ENCODE results near the gene DHRS1.

DHRS1 gene

DNA sequence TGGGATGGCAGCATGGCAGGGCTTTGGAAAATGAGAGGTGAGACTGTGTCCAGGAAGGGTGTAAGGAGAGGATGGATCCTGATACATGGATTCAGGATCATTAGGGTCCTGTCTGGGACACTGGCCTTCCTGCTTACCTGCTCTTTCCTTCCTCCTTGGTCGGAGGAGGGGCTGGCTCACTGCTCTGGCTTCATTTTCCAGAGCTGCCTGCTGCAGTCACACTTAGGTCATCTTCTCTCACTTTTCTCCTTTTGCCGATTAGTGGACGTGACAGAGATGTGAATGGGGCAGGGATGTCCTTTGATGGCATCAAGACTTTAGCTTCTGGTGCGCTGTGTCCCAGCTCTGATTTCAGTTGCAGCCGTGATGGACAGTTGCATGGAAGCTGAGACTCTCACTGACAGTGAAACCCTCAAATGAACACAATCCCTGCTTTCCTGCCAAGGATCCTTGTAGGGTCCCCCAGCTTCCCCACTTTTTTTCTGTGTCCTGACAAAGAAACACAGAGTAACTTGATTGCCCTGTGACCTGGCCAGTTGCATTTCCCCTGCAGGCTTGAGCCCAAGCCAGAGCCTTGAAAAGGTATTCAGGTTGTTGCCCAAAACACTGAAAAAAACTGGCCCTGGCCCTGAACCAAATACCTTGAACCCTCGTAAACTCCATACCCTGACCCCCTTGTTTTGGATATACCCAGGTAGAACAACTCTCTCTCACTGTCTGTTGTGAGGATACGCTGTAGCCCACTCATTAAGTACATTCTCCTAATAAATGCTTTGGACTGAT lies 9.0 kb upstream of the DHRS1 start:
- no peak for DNase-seq

DNA sequence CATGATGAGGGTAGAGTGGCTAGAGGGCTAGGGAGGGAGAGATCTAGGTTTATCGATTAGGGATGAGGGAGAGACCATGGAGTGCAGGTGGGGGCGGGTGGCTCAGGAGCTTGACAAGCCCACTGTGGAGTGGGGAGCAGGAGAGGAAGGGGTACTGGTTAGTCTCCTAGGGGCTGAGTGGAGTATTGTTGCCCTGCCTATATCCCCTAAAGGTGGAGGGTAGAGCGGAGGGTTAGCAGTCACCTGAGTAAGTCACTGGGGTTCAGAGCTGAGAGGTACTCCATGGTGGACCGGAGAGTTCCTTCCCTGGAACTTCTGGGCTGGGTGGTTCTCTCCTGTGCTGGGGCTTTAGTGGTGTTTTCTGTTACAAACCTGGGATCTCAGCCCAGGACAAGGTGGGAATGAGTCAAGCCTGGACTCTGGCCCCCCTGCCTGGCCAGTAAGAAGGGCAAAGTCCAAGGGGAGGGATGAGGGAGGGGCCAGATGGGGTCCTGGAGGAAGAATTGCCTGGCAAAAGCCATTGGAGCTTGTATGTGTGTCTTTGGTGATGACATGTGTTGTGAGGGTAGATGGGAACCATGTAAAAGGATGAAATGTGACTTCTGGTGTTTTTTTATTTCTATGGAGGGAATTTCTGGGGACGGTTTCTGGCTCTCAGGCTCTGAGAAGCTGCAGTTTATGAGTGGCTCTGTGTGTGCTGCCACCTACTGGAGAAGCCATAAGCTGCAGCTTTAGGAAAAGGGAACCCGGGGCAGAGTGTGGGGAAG lies 8.2 kb upstream of the DHRS1 start, which contains the start of gene CIDEB:
Gene CIDEB (minus strand): TSS at position 403 of the 767 bp plus-strand sequence. CDS start 119 bp downstream, at position 284.
- DNase-seq, result peak; percentile 30

DNA sequence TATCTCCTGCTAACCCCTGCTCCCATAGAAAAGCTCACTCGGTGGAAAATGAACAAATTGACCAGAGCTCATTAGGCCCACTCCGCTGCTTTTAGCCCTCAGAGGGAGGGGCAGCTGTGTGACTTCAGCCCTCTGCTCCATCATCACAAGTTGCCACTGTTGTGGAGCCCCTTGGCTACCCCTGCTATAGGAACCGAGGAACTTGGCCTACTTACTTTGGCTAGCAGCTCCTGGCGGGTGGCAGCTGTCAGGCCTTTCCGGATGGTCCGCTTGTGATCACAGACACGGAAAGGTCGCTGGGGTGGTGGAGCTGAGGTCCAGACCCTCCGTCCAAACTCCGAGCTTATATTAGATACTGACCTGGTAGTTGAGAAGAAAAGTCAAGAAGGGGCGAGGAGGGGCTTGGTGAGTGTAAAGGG lies 7.6 kb upstream of the DHRS1 start:
- DNase-seq, result no peak

DNA sequence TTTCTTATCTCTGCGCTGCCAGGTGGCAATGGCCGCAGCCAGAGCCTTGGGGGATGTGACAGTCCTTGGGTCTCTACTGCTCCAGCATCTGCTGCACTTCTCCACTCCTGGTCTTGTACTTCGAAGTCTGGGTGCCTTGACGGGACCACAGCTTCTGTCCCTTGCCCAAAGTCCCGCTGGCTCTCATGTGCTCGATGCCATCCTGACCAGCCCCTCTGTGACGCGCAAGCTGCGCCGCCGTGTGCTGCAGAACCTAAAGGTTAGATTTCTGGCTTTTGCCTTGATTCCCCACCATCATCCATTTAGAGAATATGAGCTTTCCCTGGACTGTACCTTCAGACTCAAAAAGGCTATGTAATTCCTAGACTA lies 4.4 kb upstream of the DHRS1 start:
- DNase-seq, result no peak

DNA sequence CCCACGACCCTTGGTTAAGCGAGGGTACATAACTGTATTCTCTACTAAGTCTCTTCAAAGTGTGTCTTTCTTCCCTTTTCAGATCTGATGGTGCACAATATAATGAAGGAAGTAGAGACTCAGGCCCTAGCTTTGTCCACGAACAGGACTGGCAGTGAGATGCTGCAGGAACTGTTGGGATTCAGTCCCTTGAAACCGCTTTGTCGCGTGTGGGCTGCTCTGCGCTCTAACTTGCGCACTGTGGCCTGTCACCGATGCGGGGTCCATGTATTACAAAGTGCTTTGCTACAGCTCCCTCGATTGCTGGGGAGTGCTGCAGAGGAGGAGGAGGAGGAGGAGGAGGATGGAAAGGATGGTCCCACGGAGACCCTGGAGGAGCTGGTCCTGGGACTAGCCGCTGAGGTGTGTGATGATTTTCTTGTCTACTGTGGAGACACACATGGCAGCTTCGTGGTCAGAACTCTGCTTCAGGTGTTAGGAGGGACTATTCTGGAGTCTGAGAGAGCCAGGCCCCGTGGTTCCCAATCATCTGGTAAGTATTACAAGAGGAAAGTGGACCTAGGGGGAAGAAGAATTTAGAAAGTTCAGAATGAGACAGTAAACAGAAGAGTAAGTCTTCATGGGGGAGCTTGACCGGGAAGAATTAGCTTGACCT lies 873 bp upstream of the DHRS1 start:
- DNase-seq, result no peak

DNA sequence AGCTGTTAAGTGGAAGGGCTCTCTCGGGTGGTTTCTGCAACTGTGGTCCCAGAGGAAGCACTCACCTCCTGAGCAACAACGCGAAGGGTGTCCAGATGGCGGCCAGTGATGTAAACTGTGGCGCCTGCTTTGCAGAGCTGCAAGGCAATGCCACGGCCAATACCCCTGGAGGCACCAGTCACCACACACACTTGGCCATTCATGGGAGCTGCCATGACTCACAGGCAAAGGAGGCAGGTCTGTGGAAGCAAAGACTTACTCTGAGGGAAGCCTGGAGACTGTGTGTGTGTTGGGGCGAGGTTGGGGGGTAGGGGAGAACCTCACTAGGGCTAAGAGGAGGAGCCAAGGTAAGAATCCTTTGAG lies 707 bp downstream of the DHRS1 start:
- DNase-seq, result no peak

DNA sequence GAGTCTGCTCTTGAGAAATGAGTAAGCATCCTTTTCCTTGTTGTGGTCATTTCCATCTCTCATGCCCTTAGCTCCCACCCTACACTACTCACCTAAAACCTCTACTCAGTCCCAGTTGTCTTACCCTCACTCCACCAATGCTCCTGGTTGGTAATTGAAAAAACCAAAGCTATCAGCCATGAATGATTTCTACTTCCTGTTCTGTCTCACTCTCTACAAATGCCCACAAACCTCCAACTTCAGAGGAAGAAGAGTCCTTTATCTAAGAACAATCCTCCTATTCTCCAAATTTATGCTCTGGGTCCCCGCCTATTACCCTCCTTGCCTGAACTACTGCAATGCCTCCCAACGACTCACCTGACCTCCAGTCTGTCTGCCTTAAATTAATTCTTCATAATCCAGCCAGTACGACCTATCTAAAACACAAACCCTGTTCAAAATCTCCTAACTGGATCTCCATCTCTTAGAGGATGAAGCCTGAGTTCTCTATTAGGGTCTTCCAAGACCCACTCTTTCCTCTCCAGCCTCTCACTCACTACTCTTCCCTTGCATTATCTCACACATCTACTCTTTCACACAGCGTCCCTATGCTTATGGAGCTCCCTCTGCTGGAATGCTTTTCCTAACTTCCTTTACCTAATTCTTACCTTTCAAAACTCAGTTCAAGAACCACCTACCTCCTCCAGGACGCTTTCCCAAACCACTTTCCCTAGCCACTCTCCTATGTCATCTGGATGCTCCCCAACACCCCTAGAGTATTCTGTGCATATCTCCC lies 2.2 kb downstream of the DHRS1 start:
- DNase-seq, result no peak

DNA sequence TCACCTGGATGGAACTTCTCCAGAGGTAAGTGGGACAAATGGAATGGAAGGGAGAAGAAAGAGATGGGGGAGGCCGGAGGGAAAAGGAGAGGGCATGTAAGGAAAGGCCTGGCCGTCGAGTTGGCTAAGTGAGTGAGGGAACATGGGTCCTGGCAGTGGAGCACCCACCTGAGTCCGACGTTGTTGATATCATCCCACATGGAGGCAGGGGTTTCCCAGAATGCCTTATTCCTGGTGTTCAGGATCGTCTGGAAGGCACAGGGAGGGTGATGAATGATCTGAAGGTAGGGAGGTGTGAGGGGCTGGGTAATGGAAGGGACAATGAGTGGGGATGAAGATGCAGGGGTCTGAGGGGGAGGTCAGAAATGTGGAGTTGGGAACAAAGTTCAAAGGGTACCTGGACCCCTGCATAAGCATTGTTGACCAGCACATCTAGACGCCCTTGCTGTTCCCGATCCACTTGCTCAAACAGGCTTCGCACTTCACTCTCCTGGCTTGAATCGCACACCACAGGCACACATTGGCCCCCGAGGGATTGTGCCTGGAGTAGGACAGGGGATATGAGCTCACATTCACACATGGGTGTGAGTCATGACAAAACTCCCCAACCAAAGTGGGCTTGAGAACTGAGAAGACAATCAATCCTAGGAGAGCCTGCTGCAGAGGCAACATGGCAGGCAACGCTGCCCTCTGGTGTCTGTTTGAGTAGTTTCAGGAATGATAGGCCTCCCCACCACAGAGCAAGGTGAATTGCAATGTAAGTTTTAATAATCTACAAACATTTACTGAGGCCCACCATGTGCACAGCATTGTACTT lies 3.0 kb downstream of the DHRS1 start:
- DNase-seq, result peak; percentile 47

DNA sequence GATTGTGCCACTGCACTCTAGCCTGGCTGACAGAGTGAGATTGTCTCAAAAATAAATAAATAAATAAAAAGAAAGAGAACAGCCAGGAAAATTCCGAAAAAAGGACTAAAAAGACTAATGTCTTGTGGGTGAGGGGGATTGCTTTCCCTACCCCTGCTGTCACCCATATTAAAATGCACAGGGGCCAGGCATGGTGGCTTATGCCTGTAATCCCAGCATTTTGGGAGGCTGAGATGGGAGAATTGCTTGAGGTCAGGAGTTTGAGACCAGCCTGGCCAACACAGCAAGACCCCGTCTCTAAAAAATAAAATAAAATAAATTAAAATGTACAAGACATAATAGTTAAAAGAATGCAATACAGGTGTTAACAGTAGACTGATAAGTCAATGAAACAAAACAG lies 6.1 kb downstream of the DHRS1 start:
- no peak for DNase-seq

DNA sequence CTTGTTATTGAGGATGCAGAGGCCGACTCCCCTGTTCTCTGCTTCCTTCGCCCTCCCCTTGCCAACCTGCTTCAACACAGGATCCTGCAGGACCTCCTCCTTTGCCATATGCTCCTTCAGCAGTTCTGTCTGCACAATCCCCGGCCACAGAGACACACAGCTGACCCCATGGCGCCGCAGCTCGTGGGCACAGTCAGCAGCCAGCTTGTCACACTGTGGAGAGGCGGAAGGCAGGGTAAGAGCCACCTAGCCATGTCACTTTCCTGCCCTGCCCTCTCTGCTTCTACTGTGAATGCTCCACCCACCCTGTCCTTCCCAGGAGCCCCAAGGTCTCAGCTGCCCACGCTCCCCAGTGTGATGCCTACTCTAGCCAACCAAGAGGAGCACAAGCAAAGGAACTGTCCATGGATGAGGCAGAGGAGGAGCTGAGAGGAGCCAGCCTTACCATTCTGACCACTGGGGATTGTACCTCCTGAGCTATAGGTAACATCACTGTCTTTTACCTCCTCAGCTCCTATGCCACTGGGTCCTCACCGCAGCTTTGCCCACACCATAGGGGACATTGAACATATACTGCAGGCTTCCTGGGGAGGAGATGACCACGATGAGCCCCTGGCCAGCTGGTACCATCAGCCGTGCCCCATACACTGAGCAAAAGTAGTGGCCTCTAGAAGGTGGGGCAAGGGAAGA lies 7.3 kb downstream of the DHRS1 start:
- no peak for DNase-seq

DNA sequence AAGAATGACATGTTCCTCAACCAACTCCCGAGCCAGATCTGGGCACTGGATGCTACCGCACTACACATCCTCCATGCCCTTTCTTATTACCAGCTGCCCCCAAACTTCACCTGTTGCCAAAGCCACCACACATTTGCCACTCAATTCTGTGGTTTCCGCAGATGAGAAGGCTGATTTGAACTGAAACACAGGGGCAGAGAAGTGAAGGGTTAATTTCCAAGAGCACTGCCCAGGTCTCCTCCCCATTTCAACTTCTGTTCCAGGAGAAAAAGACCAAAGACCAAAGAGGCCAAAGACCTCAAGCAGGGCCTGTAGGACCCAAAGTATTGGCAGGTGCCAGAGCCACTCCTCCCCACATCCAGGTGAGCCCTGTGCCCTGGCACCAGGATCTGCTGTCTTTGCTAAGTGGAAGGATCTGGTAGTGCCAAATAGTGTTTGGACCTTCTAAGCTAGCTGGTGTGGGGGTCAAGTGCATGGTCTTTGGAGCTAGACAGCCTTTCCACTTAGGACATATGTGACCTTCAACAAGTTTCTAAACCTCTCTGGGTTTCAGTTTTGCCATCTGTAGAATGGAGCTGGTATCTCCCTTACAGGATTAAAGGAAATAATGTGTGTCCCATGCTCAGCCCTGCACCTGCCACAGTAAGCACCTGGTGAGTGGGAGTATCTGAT lies 8.0 kb downstream of the DHRS1 start:
- DNase-seq, result no peak

DNA sequence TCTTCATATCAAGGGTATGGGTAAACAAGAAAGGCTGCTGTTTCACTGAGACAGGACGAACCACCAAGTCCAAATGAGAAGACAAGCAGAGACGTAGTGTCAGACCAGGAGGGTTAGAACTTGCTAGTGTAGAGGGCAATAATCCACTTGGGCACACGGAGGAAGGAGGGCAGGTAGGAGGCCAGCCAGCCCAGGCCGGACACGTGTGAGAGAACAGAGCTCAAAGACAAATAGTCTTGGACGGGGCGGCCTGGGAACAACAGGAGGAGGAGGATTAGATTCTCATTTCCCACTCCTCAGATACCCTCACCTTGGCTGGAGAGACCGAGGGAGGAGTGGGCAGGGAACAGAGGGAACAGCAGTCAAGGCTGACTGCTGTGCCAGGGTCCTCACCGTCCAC lies 8.8 kb downstream of the DHRS1 start:
- no peak for DNase-seq

DNA sequence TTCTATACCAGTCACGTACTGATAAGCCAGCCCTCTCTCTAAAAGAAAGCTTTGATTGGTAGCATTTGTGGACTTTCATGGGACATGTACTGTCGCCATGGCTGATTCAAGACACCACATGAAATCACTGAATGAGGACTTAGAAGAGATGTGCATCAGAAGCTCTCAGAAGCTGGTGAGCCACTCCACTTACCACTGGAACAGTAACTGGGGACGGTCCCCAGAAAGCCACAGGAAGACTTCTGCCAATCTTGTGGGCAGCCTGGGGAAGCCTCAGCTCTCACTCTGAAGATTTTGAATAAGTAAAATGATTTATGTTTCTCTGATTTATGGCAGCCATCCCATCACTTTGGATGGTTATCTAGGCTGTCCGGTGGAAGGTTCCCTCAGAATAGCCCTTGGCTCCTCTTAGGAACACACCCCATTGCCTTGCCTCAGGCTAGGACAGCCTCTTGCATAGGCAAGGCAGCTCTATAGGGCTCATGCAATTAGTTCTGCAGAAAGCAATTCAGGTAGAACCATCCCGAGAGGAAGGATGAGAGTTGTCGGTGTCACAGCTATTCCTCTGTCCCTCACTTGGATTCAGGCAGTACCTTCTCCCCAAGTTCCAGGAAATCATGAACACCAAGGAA lies 9.8 kb downstream of the DHRS1 start:
- DNase-seq, result no peak

DNA sequence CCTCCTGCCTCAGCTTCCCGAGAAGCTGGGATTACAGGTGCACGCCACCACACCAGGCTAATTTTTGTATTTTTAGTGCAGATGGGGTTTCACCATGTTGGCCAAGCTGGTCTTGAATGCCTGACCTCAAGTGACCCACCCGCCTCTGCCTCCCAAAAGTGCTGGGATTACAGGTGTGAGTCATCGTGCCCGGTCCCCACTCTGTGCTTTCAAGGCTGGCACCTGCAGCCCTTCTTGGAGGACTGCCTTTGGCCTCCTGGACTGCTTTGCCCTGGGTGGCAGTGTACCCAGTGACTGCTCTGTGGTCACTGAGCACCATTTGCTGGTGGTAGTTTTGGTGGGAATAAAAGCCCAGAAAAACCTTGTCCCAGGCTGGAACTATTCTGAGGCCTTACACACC lies 12.6 kb downstream of the DHRS1 start:
- DNase-seq, result no peak

DNA sequence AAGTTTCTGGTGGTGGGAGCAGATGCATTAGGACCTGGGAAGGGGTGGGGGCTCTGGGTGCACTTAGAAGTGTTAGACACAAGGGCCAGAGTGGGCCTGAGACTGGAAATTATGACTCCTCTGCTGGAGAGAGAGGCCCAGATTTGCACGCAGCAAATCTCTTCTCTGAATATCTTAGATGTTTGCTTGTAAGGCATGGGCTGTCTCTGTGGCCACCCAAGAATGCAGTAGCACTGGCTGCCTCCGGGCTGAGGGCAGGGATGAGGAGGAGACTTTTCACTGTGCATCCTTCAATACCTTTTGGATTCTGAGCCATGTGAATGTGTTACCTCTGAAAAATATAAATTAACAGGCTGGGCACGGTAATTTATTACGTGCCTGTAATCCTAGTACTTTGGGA lies 14.2 kb downstream of the DHRS1 start:
- no peak for DNase-seq

DNA sequence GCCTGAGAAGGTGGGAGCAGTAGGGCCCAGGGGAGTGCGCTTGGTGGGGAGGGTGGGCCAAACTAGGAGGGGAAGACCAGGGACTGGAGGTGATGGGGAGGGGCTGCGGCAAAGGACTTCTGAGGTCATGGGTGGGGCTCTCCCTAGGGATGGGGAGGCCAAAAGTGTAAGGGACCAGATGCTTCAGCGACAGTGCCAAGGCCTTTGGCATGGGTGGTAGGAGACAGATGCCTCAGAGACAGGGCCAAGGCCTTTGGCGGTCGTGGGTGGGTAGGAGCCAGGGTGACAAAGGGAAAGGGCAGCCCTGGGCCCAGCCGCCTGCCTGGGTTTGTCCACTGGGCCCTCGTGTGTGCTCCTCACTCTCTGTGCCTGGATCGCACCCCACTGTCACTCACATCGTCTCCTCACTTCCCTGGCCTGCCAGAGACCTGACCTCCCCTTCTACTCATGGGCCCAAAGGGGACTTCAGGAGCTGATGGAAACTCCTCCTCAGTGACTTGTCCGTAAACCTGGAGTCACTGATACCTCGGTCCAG lies 15.0 kb downstream of the DHRS1 start:
- no peak for DNase-seq

DNA sequence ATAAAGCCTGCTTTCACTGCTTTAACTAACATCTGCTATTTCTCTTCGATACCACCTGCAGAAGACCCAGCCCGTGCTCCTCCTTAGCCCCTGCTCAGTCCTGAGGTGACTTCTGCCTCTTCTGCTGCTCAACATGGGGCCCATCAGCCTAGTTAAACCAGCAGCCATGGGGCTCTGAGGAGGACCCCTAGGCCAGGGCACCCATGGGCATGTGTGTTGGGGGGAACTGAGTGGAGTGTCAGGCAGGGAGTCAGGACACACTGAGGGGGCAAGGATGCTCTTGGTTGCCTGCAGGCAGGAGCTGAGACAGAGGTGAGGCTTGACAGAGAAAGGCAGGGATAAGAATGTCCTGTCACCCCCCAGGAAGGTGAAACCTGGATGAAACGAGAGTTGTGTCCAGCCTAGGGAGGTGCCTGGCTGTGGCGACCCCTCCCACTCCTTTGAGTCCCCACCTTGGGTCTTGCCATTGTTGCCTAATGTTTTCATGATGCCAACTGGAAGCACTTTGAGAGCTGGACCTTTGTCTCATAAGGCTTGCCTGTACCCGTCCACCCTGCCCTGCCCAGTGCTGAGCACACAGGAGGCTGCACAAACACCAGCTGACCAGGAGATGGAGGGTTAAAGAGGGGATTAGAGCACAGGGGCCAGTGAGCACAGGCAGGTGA lies 15.7 kb downstream of the DHRS1 start:
- no peak for DNase-seq

DNA sequence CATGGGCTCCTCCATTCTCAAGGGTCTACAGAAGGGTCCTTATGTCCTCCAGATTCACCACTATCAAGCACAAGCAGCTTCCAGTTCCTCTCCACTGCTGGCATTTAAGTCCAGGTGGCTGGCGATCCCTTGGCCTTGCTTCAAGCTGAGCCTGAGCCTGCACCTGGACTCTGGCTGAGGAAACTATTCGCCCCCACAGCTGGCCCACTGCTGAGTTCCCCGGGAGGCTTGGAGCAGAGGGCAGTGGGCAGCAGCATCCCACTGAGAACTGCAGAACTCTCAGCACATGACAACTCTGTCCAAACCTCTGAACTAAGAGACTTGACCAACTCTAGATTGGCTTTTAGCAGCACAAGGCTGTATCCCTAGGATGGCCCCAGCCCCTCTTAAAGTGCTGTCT lies 16.8 kb downstream of the DHRS1 start:
- DNase-seq, result no peak

DNA sequence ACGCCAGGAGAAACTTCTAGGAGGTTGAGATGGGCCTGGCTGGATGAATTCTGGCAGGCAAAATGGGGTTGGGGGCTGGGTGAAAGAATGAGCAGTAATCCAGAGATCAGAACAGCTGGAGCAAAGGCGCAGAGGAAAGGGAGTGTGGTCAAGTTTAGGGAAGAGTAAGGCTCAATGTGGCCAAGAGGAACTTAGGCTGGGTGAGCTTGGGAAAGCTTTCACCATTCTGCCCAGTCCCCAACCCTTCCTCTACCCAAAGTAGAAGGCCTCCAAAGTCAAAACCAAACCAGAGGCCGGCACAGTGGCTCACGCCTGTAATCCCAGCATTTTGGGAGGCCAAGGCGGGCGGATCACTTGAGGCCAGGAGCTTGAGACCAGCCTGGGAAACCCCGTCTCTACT lies 17.9 kb downstream of the DHRS1 start:
- no peak for DNase-seq
